K562 (cell line): ENCODE data around the gene RREB1. TPM values are rescaled to one million over a fixed set of nuclear protein-coding genes. Genes with fewer than 3 reads are reported as not detected.
A peak's percentile ranks its signal among the peaks of the same experiment; 100 is the strongest.

Experiments
- ATAC-seq: fragments of 200-7000 bp; cut with Tn5 transposase; 3 replicates; pipeline ENCODE4 v1.9.1; 2020; ENCODE audit warnings: moderate library complexity
- BruUV-seq: library from RNA; stranded (reverse); fragments of 400-500 nt; replicated peaks from 2 replicates; lab custom pipeline; 2021; lab: Mats Ljungman, UMichigan
- CTCF ChIA-PET: fragments of 300-600 bp; formaldehyde crosslinking; extraction: SDS; loops from one replicate; lab custom pipeline; 2021; ENCODE audit warnings: low intra/inter-chr PET ratio; lab: Yijun Ruan, JAX
- POLR2A ChIA-PET: fragments of 300-600, 350-650 bp; sonication (Branson Sonifier 250); formaldehyde crosslinking; extraction: SDS; loops from one replicate; lab custom pipeline; 2021; ENCODE audit warnings: antibody characterized with exemption, inconsistent platforms; lab: Yijun Ruan, JAX
- DNase-seq, 4 experiments: peaks; one replicate each; pipeline versions ENCODE4 v3.0.0 to v3.0.0-alpha.2; 2011 to 2018; ENCODE audit warnings: low spot score in 3 of 4, mixed read lengths in 3 of 4; ENCODE audit errors: extremely low read depth in 1 of 4
- FAIRE-seq: peaks from 2 replicates; lab custom pipeline; 2011; peaks lifted over from hg19 to GRCh38; lab: Jason Lieb, UNC
- H2AFZ ChIP-seq: 2 replicates; pipeline ENCODE4 v1.6.0; 2011; ENCODE audit warnings: low read depth, low read length, control low read depth, inconsistent platforms
- H3K27ac ChIP-seq: fragments of 200-600 bp; 3 replicates; pipeline ENCODE4 v1.8.0; 2011; ENCODE audit warnings: low read depth, mild to moderate bottlenecking, control low read depth, inconsistent platforms, low read length, moderate library complexity, mixed read lengths; ENCODE audit errors: extremely low read depth
- H3K27me3 ChIP-seq, 2 experiments: fragments of 300-600 bp in 1 of 2; 2 replicates in 1 of 2; 3 replicates in 1 of 2; pipeline versions ENCODE4 v1.6.0 to v1.8.0; 2011; ENCODE audit warnings: inconsistent platforms in 2 of 2, low read length in 2 of 2, mild to moderate bottlenecking in 1 of 2, mixed read lengths in 1 of 2, moderate library complexity in 1 of 2; ENCODE audit not compliant: control insufficient read depth in 2 of 2, insufficient read depth in 2 of 2
- H3K36me3 ChIP-seq: fragments of 300-600 bp; 3 replicates; pipeline ENCODE4 v1.8.0; 2011; ENCODE audit warnings: mild to moderate bottlenecking, low read length, inconsistent platforms; ENCODE audit not compliant: control insufficient read depth, insufficient read depth
- H3K4me1 ChIP-seq, 2 experiments: fragments of 200-600 bp in 1 of 2; replicated peaks in 1 of 2; 2 replicates in 1 of 2; 3 replicates in 1 of 2; pipeline versions ENCODE4 v1.5.1 to v1.8.0; 2011; ENCODE audit warnings: inconsistent platforms in 2 of 2, low read length in 2 of 2, mild to moderate bottlenecking in 1 of 2, mixed read lengths in 1 of 2, moderate library complexity in 1 of 2; ENCODE audit not compliant: control insufficient read depth in 2 of 2, insufficient read depth in 2 of 2
- H3K4me2 ChIP-seq: 2 replicates; pipeline ENCODE4 v1.6.1; 2011; ENCODE audit warnings: low read length, control low read depth, inconsistent platforms, mixed read lengths; ENCODE audit not compliant: insufficient read depth
- H3K4me3 ChIP-seq: fragments of 200-600 bp; sonication (generic), shearing (Covaris generic); 2 replicates; pipeline ENCODE4 v1.5.1; 2016; ENCODE audit warnings: control low read depth, inconsistent platforms
- H3K79me2 ChIP-seq: fragments of 200-600 bp; 3 replicates; pipeline ENCODE4 v1.8.0; 2011; ENCODE audit warnings: low read length, inconsistent platforms; ENCODE audit not compliant: control insufficient read depth, insufficient read depth
- H3K9ac ChIP-seq, 2 experiments: 2 replicates each; pipeline versions ENCODE4 v1.6.0 to v1.6.1; 2011; ENCODE audit warnings: low read depth in 2 of 2, low read length in 2 of 2, control low read depth in 1 of 2, inconsistent platforms in 1 of 2, mild to moderate bottlenecking in 1 of 2, mixed read lengths in 1 of 2; ENCODE audit not compliant: insufficient read depth in 1 of 2
- H3K9me1 ChIP-seq: one replicate; pipeline ENCODE4 v1.6.0; 2011; ENCODE audit warnings: inconsistent platforms, mild to moderate bottlenecking, low read length, moderate library complexity; ENCODE audit not compliant: control insufficient read depth, insufficient read depth
- H3K9me3 ChIP-seq: replicated peaks from 2 replicates; pipeline ENCODE4 v1.5.1; 2011; ENCODE audit warnings: low read depth, low read length, inconsistent platforms; ENCODE audit not compliant: control insufficient read depth, insufficient read depth
- H4K20me1 ChIP-seq: replicated peaks from 2 replicates; pipeline ENCODE4 v1.6.1; 2011; ENCODE audit warnings: low read length, inconsistent platforms, mixed read lengths; ENCODE audit not compliant: control insufficient read depth, insufficient read depth
- ARID2 ChIP-seq: fragments of 450-650 bp; IDR thresholded peaks from 2 replicates; pipeline ENCODE4 v1.6.1; 2017; ENCODE audit warnings: antibody characterized with exemption, mild to moderate bottlenecking
- CEBPB ChIP-seq: fragments of 450-650 bp; IDR thresholded peaks from 2 replicates; pipeline ENCODE4 v1.6.1; 2016; ENCODE audit warnings: missing genetic modification characterization, missing compliant biosample characterization
- CHD2 ChIP-seq: IDR thresholded peaks from 2 replicates; pipeline ENCODE4 v1.6.1; 2011; ENCODE audit warnings: low read depth, low read length
- HMGN3 ChIP-seq: IDR thresholded peaks from 2 replicates; pipeline ENCODE4 v1.6.1; 2011; ENCODE audit warnings: borderline replicate concordance, low read depth, mild to moderate bottlenecking, mixed read lengths, low read length; ENCODE audit not compliant: insufficient read length; ENCODE audit errors: extremely low read depth
- IFI16 ChIP-seq: fragments of 250-450 bp; sonication (Bioruptor Pico); IDR thresholded peaks from 2 replicates; pipeline ENCODE4 v2.1.2; 2022; ENCODE audit warnings: mild to moderate bottlenecking, inconsistent platforms
- POLR2G ChIP-seq: fragments of 200-400 bp; formaldehyde crosslinking; IDR thresholded peaks from 2 replicates; pipeline ENCODE4 v1.6.1; 2017; ENCODE audit warnings: low read depth, mild to moderate bottlenecking, antibody characterized with exemption, low read length, moderate library complexity
- POLR3G ChIP-seq: IDR thresholded peaks from 2 replicates; pipeline ENCODE4 v1.6.1; 2011; ENCODE audit not compliant: insufficient read length, insufficient replicate concordance; ENCODE audit errors: extremely low read depth
- SREBF2 ChIP-seq: sonication (generic); formaldehyde crosslinking; IDR thresholded peaks from 2 replicates; pipeline ENCODE4 v1.4.0; 2020; ENCODE audit warnings: mild to moderate bottlenecking, missing genetic modification reagents
- ZNF184 ChIP-seq: sonication (generic); formaldehyde crosslinking; IDR thresholded peaks from 2 replicates; pipeline ENCODE4 v1.5.0; 2020; ENCODE audit warnings: missing genetic modification reagents
- ZNF384 ChIP-seq: IDR thresholded peaks from 2 replicates; pipeline ENCODE4 v1.6.1; 2012; ENCODE audit warnings: low read depth, low read length, improper control_type of control experiment
- ZNF77 ChIP-seq: fragments of 250-450 bp; sonication (Bioruptor Pico); IDR thresholded peaks from 2 replicates; pipeline ENCODE4 v1.5.0; 2020
- ZNF79 ChIP-seq: fragments of 250-450 bp; sonication (Bioruptor Pico); IDR thresholded peaks from 2 replicates; pipeline ENCODE4 v1.4.0; 2020; ENCODE audit warnings: low read depth, mild to moderate bottlenecking, moderate library complexity
- WGBS: fragments of 100-300 bp; shearing (Covaris generic); methylation state at CpG from one replicate; pipeline ENCODE4 v1.1.6; 2016; ENCODE audit warnings: low coverage, mixed read lengths; ENCODE audit not compliant: insufficient coverage; ENCODE audit errors: missing lambda C conversion rate; 5-methylcytosine and 5-hydroxymethylcytosine counted together
- in situ Hi-C: fragments of 300-500 bp; cut with MboI; formaldehyde crosslinking; loops from 4 replicates; pipeline ENCODE4 v1.15.0; 2018; ENCODE audit warnings: inconsistent platforms, mixed read lengths
- intact Hi-C: fragments of 100-400 bp; cut with micrococcal nuclease; formaldehyde crosslinking; loops from 2 replicates; pipeline ENCODE4 v1.14.2; 2022
- polyA plus RNA-seq, 8 experiments: library from polyadenylated mRNA; depleted of rRNA in 4 of 8; stranded (reverse) in 5 of 8; unstranded in 3 of 8; fragments of >200 nt; fragmentation: Nextera tagmentation in 2 of 8; fragmentation: Illumina TruSeq in 1 of 8; extraction: Ambion mirVana in 2 of 8; extraction: Trizol in 1 of 8; gene quantifications; 2 replicates each; pipeline versions ENCODE4 v1.2.1 to v1.2.3, GENCODE V29; 2011 to 2014; ENCODE audit warnings: inconsistent platforms in 1 of 8, missing spikeins in 1 of 8
- total RNA-seq, 7 experiments: library from RNA; depleted of rRNA in 6 of 7; stranded (reverse); fragments of >200 nt in 6 of 7; fragmentation: Illumina TruSeq in 2 of 7; extraction: Trizol in 2 of 7; gene quantifications; 2 replicates each; pipeline versions ENCODE4 v1.2.1 to v1.2.3, GENCODE V29; 2011 to 2021; ENCODE audit warnings: low replicate concordance in 1 of 7
- TF ChIP-seq, protein P1 (sequence below), 2 experiments: fragments of 250-450 bp in 1 of 2; fragments of 450-650 bp in 1 of 2; sonication (Bioruptor Pico) in 1 of 2; IDR thresholded peaks; 2 replicates each; pipeline versions ENCODE4 v1.6.1 to v1.8.0; 2016 to 2021; ENCODE audit warnings: mild to moderate bottlenecking in 2 of 2, moderate library complexity in 2 of 2, missing compliant biosample characterization in 1 of 2, missing genetic modification characterization in 1 of 2
- TF ChIP-seq, protein P2 (sequence below): fragments of 250-450 bp; sonication (Bioruptor Pico); IDR thresholded peaks from 2 replicates; pipeline ENCODE4 v1.8.0; 2022; ENCODE audit warnings: moderate library complexity, mild to moderate bottlenecking, inconsistent platforms
- TF ChIP-seq, protein P3 (sequence below): fragments of 450-650 bp; conservative IDR thresholded peaks from 2 replicates; pipeline ENCODE4 v1.6.1; 2016; ENCODE audit warnings: missing genetic modification characterization, low read depth, mild to moderate bottlenecking, control low read depth, missing compliant biosample characterization
- TF ChIP-seq, protein P4 (sequence below): fragments of 450-650 bp; IDR thresholded peaks from 2 replicates; pipeline ENCODE4 v1.6.1; 2017; ENCODE audit warnings: mild to moderate bottlenecking, moderate library complexity

Gene RREB1
- total and polyA plus RNA-seq, 9 of the 15 experiments (the other 6 are each of a cell fraction or from before 2014, with no cell fraction given), result 3.3 to 64.2 (median 19.3) TPM

DNA sequence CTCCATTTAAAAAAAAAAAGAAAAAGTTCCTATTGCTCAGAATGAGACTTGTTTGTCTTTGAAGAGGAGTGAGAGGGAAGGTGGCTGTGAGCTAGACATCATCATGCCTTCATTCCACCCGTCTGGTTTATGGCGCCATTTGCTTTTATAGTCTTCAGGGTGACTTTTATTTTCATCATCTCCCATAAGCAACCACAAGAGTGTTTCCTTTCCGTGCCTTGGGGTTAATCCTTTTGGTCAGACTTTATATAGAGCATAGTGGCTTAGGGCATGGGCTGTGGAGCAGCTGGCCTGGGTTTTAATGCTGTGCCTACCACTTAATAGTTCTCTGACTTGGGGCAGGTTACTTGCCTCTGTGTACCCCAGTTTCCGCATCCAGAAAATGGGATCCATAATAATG, 77.8 kb downstream of the RREB1 start (continued):
- TF ChIP-seq, protein P1, sequence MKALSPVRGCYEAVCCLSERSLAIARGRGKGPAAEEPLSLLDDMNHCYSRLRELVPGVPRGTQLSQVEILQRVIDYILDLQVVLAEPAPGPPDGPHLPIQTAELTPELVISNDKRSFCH (CRISPR knock-in tag; IDR thresholded peaks at IDR 0.05), result no peak
- TF ChIP-seq, protein P1 (tag; IDR thresholded peaks at IDR 0.05), result no peak
- no peak for TF ChIP-seq POLR3G
- no peak for TF ChIP-seq SREBF2 (CRISPR knock-in tag)
- TF ChIP-seq CEBPB, result no peak
- TF ChIP-seq ZNF184 (CRISPR knock-in tag), result no peak
- TF ChIP-seq HMGN3, result no peak

DNA sequence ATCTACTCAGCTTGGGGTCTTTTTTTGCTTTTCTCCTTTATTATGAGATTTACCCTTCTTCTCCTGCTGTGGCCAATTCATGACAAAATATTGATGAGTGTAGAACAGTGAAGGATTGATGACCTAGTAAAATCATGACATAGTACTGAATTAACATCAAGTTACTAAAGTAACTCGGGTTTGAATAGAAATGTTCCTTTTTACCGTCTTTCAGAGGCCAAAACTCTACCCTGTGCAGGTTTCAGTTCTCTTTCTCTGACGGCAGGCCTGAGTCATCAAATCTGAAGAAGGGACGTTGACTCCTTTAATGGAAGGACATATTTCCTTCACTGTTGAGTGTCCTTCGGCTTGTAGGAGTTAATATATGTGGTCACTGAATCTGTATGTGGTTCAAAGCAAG, 80.7 kb downstream of the RREB1 start:
- no peaks in the 10 kb centered on the region for H3K9me3 ChIP-seq
- no peaks in the 10 kb centered on the region for H4K20me1 ChIP-seq
- no peak overlapping the region for H3K4me3 ChIP-seq
- WGBS, result 62% methylated on average over 5 of the region's 5 CpGs
- H3K36me3 ChIP-seq, result peaks cover 93% of the 10 kb centered on the region
- H3K79me2 ChIP-seq, result peaks cover 48% of the 10 kb centered on the region
- DNase-seq, result no peak
- no peak for FAIRE-seq
- H3K27me3 ChIP-seq, result no peaks in the 10 kb centered on the region
- no peak for ATAC-seq
- H3K4me2 ChIP-seq, result no peak overlapping the region
- no peaks in the 10 kb centered on the region for H3K9me1 ChIP-seq
- no peak overlapping the region for H3K27ac ChIP-seq
- H2AFZ ChIP-seq, result no peak overlapping the region
- no peaks in the 10 kb centered on the region for H3K4me1 ChIP-seq
- CTCF ChIA-PET, result no interaction called here
- POLR2A ChIA-PET, result interaction anchor here (0.8 to 2.0 kb wide), 3 partner anchors 8 to 11 kb away, joined by 3 to 6 read pairs (median 3); no protein-coding TSS in a partner anchor
- BruUV-seq, result no TSS peak
- in situ Hi-C loops, result no loop called here
- H3K9ac ChIP-seq, result no peak overlapping the region
- intact Hi-C loops, result no loop called here
- TF ChIP-seq, protein P2, sequence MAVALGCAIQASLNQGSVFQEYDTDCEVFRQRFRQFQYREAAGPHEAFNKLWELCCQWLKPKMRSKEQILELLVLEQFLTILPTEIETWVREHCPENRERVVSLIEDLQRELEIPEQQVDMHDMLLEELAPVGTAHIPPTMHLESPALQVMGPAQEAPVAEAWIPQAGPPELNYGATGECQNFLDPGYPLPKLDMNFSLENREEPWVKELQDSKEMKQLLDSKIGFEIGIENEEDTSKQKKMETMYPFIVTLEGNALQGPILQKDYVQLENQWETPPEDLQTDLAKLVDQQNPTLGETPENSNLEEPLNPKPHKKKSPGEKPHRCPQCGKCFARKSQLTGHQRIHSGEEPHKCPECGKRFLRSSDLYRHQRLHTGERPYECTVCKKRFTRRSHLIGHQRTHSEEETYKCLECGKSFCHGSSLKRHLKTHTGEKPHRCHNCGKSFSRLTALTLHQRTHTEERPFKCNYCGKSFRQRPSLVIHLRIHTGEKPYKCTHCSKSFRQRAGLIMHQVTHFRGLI, result no peak
- no peak for TF ChIP-seq ZNF384
- 0 out of 2 replicates have a peak, but pooled peaks have one; percentile 10 for TF ChIP-seq POLR2G
- TF ChIP-seq, protein P3, sequence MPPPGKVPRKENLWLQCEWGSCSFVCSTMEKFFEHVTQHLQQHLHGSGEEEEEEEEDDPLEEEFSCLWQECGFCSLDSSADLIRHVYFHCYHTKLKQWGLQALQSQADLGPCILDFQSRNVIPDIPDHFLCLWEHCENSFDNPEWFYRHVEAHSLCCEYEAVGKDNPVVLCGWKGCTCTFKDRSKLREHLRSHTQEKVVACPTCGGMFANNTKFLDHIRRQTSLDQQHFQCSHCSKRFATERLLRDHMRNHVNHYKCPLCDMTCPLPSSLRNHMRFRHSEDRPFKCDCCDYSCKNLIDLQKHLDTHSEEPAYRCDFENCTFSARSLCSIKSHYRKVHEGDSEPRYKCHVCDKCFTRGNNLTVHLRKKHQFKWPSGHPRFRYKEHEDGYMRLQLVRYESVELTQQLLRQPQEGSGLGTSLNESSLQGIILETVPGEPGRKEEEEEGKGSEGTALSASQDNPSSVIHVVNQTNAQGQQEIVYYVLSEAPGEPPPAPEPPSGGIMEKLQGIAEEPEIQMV, result no peak
- TF ChIP-seq, protein P4, sequence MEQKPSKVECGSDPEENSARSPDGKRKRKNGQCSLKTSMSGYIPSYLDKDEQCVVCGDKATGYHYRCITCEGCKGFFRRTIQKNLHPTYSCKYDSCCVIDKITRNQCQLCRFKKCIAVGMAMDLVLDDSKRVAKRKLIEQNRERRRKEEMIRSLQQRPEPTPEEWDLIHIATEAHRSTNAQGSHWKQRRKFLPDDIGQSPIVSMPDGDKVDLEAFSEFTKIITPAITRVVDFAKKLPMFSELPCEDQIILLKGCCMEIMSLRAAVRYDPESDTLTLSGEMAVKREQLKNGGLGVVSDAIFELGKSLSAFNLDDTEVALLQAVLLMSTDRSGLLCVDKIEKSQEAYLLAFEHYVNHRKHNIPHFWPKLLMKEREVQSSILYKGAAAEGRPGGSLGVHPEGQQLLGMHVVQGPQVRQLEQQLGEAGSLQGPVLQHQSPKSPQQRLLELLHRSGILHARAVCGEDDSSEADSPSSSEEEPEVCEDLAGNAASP, result no peak
- TF ChIP-seq IFI16 (CRISPR knock-in tag), result no peak
- TF ChIP-seq ZNF79, result no peak
- TF ChIP-seq ARID2, result no peak
- no peak for TF ChIP-seq ZNF77 (CRISPR knock-in tag)
- TF ChIP-seq CHD2, result no peak
